GM21786 (cell line): Measurements from ENCODE around the gene LDLRAD3.

Source experiments
- ATAC-seq: cut with Tn5 transposase; IDR thresholded peaks from one replicate; pipeline ENCODE4 v1.9.1; 2021; ENCODE audit not compliant: unreplicated experiment

Gene LDLRAD3

GRCh38 chr11:36070213-36070953 lies 126.5 kb downstream of the LDLRAD3 start:
- no peak for ATAC-seq

- no peak for ATAC-seq
Observed at GRCh38 chr11:36070954-36071330, 127.1 kb downstream of the LDLRAD3 start.

GRCh38 chr11:36071917-36072500 lies 128.1 kb downstream of the LDLRAD3 start:
- no peak for ATAC-seq

- ATAC-seq = no peak
Observed at GRCh38 chr11:36073411-36074203, 129.7 kb downstream of the LDLRAD3 start.

- ATAC-seq = no peak
Observed at GRCh38 chr11:36074941-36075431, 131.1 kb downstream of the LDLRAD3 start.

GRCh38 chr11:36077368-36077767 lies 133.5 kb downstream of the LDLRAD3 start:
- ATAC-seq = no peak

- no peak for ATAC-seq
Observed at GRCh38 chr11:36077886-36078685, 134.2 kb downstream of the LDLRAD3 start.

- ATAC-seq = no peak
Observed at GRCh38 chr11:36078686-36079055, 134.8 kb downstream of the LDLRAD3 start.

- no peak for ATAC-seq
Observed at GRCh38 chr11:36079878-36080675, 136.2 kb downstream of the LDLRAD3 start.

- no peak for ATAC-seq
Observed at GRCh38 chr11:36081274-36081945, 137.5 kb downstream of the LDLRAD3 start.

- ATAC-seq = no peak
Observed at GRCh38 chr11:36086366-36086765, 142.5 kb downstream of the LDLRAD3 start.

- ATAC-seq = no peak
Observed at GRCh38 chr11:36088266-36088972, 144.6 kb downstream of the LDLRAD3 start.

- no peak for ATAC-seq
Observed at GRCh38 chr11:36089920-36090319, 146.1 kb downstream of the LDLRAD3 start.

- no peak for ATAC-seq
Observed at GRCh38 chr11:36090356-36091109, 146.7 kb downstream of the LDLRAD3 start.

GRCh38 chr11:36091256-36091811 lies 147.5 kb downstream of the LDLRAD3 start:
- ATAC-seq = no peak

- no peak for ATAC-seq
Observed at GRCh38 chr11:36092314-36093030, 148.6 kb downstream of the LDLRAD3 start.

GRCh38 chr11:36093548-36093947 lies 149.7 kb downstream of the LDLRAD3 start:
- no peak for ATAC-seq
